Omental fat pad (tissue), 4 donors: ENCODE results near the gene FBN2. TPM values are rescaled to one million over a fixed set of nuclear protein-coding genes. Genes with fewer than 3 reads are reported as not detected.
"Not testable (repeated sequence)": the region's sequence is repeated elsewhere in the genome, so short reads cannot be mapped to it uniquely, and the experiment has no call there.

Experiments
- ATAC-seq: fragments of 150-250 bp; one replicate; pipeline ENCODE4 v1.9.1; 2016; ENCODE audit warnings: mild to moderate bottlenecking, moderate library complexity; ENCODE audit not compliant: low FRiP score
- DNase-seq: peaks from one replicate; pipeline ENCODE4 v3.0.0-alpha.2; 2019; ENCODE audit warnings: low spot score
- CTCF ChIP-seq, 3 donors: fragments of 450-650 bp; IDR thresholded peaks; one replicate each; pipeline ENCODE4 v1.5.1; 2016 to 2017; ENCODE audit warnings: antibody characterized with exemption in 3 of 3, mild to moderate bottlenecking in 3 of 3, moderate library complexity in 2 of 3
- total RNA-seq, 4 donors: library from RNA; depleted of rRNA; stranded (reverse); fragments of >200 nt; gene quantifications; one replicate each; pipeline ENCODE4 v1.1.0, GENCODE V29; 2016

The FBN2 gene
- total RNA-seq, 4 donors from 2014 or later = 0.56 to 3.2 (median 0.79) TPM

DNA sequence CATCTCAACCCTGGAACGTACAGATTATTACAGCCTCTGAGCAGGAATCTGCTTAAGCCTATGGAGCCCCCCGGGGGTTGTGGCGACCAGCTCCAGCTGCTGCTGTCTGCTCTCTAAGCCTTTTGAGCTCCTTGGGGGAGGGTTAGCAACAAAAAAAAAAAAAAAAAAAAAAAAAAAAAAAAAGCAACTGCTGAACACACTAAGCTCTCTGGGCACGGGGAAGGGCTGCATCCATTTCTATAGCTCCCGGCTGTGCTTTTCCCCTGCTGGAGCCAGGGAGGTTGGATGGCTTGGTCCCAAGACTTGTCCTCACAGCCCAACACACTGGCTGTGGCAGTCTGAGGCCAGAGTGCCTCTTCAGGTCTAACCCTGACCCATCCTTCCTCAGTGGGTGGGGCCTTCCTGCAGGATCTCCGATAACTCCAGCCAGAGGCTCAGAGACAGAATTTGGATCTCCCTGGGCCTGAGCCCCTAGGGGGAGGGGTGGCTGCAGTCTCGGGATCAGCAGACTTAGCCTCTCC, 82.1 kb downstream of the FBN2 start:
- DNase-seq = no peak
- ATAC-seq = no peak
- TF ChIP-seq CTCF (IDR thresholded peaks at IDR 0.05) = no peak

- ATAC-seq (no peak), DNase-seq (no peak)
- no peak for TF ChIP-seq CTCF (IDR thresholded peaks at IDR 0.05)
Measured at GRCh38 chr5:128453121-128453520, 84.9 kb downstream of the FBN2 start.

DNA sequence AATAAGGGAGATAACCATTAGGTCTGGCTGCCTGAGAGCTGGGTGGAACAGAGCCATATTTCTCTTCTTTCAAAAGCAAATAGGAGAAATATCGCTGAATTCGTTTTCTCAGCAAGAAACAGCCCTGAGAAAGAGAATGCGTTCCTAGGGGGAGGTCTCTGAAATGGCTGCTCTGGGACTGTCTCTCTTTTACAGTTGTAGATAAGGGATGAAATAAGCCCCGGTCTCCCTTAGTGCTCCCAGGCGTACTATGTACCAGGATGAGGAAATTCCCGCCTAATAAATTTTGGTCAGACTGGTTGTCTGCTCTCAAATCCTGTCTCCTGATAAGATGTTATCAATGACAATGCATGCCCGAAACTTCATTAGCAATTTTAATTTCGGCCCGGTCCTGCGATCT, 90.8 kb downstream of the FBN2 start:
- not testable (repeated sequence) for DNase-seq, ATAC-seq

- no peak for TF ChIP-seq CTCF (IDR thresholded peaks at IDR 0.05)
- ATAC-seq = no peak
- no peak for DNase-seq
Measured at GRCh38 chr5:128441941-128442350, 96.1 kb downstream of the FBN2 start.

DNA sequence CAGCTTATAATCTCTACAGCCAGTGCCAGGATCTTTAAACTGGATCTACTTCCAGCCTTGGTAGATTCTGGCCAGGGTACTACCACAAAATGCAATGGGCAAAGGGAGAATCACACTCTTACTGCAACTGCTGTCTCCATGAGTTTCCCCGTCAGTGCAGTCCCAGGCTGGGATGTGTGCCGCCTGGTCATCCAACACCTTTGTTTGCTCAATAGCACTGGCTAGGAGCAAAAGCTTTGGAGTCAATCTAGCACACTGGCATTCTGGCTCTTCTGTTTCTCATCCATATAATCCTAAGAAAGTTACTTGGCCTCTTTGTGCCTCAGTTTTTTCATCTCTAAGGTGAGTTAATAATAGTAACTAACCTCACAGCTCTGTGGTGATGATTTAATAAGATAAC, 96.9 kb downstream of the FBN2 start:
- DNase-seq = no peak
- ATAC-seq = no peak
- no peak for TF ChIP-seq CTCF (IDR thresholded peaks at IDR 0.05)

- ATAC-seq (peak; percentile 48), DNase-seq (no peak)
- TF ChIP-seq CTCF (IDR thresholded peaks at IDR 0.05) = no peak
Measured at GRCh38 chr5:128436749-128437188, 101.3 kb downstream of the FBN2 start.

GRCh38 chr5:128435861-128436260, 102.2 kb downstream of the FBN2 start:
- no peak for DNase-seq
- ATAC-seq = no peak
- TF ChIP-seq CTCF (IDR thresholded peaks at IDR 0.05) = no peak

GRCh38 chr5:128434993-128435392, 103.1 kb downstream of the FBN2 start:
- no peak for DNase-seq
- no peak for ATAC-seq
- no peak for TF ChIP-seq CTCF (IDR thresholded peaks at IDR 0.05)
